Thyroid gland (tissue), 4 donors: ENCODE measurements around the gene GMPS. TPM values are rescaled to one million over a fixed set of nuclear protein-coding genes. Genes with fewer than 3 reads are reported as not detected.
"Not testable (repeated sequence)": the region's sequence is repeated elsewhere in the genome, so short reads cannot be mapped to it uniquely, and the experiment has no call there.

Source experiments
- DNase-seq, 2 donors: peaks; one replicate each; pipeline ENCODE4 v3.0.0-alpha.2; 2019
- H3K27ac ChIP-seq, 3 donors: fragments of 200-600 bp; sonication (generic); 1 replicate in 2 of 3; 2 replicates in 1 of 3; pipeline ENCODE4 v1.5.1; 2016 to 2019; ENCODE audit warnings: mild to moderate bottlenecking in 1 of 3, moderate library complexity in 1 of 3
- H3K27me3 ChIP-seq: fragments of 200-600 bp; sonication (generic); one replicate; pipeline ENCODE4 v1.5.1; 2019
- H3K36me3 ChIP-seq, 2 donors: fragments of 200-600 bp; sonication (generic); one replicate each; pipeline ENCODE4 v1.5.1; 2016 to 2019
- H3K4me1 ChIP-seq, 2 donors: fragments of 200-600 bp; sonication (generic); one replicate each; pipeline ENCODE4 v1.5.1; 2017 to 2019
- H3K4me3 ChIP-seq, 3 donors: fragments of 200-600 bp; sonication (generic); replicated peaks in 1 of 3; 1 replicate in 2 of 3; 2 replicates in 1 of 3; pipeline ENCODE4 v1.5.1; 2016; ENCODE audit warnings: mild to moderate bottlenecking in 1 of 3
- H3K9me3 ChIP-seq: fragments of 200-600 bp; sonication (generic); one replicate; pipeline ENCODE4 v1.5.1; 2017
- CTCF ChIP-seq, 6 experiments: fragments of 200-600 bp in 3 of 6; fragments of 450-650 bp in 3 of 6; sonication (generic) in 3 of 6; IDR thresholded peaks; one replicate each; pipeline ENCODE4 v1.5.1; 2016 to 2019; ENCODE audit warnings: antibody characterized with exemption in 6 of 6, mild to moderate bottlenecking in 2 of 6, inconsistent platforms in 1 of 6, moderate library complexity in 1 of 6
- POLR2A ChIP-seq, 2 donors: fragments of 450-650 bp; IDR thresholded peaks; one replicate each; pipeline ENCODE4 v1.6.1; 2017; ENCODE audit warnings: antibody characterized with exemption in 2 of 2, mild to moderate bottlenecking in 2 of 2, moderate library complexity in 1 of 2
- WGBS, 2 donors: methylation state at CpG; one replicate each; pipeline ENCODE4 v1.1.5; 2017; 5-methylcytosine and 5-hydroxymethylcytosine counted together
- intact Hi-C: fragments of 100-400 bp; cut with DNase I; formaldehyde crosslinking; loops from one replicate; pipeline ENCODE4 v1.15.1; 2023
- total RNA-seq, 4 donors: library from RNA; depleted of rRNA; stranded (reverse); fragments of >200 nt; gene quantifications; one replicate each; pipeline ENCODE4 v1.2.3, GENCODE V29; 2016

The GMPS gene
- total RNA-seq, 4 donors from 2014 or later = 31.5 to 40.5 (median 37.1) TPM

- Histone ChIP-seq H3K4me1 (peaks cover 45 to 59% of the 10 kb centered on the region in 2 donors), H3K9me3 (no peaks in the 10 kb centered on the region), H3K36me3 (no peaks in the 10 kb centered on the region), H3K27me3 (no peaks in the 10 kb centered on the region), H3K27ac (no peak overlapping the region), H3K4me3 (no peak overlapping the region)
- TF ChIP-seq CTCF (IDR thresholded peaks at IDR 0.05) (no peak), POLR2A (IDR thresholded peaks at IDR 0.05) (no peak)
- DNase-seq = no peak
- intact Hi-C loops = no loop called here
- 95 to 98% methylated on average over 3 of the region's 3 CpGs for WGBS, 2 donors
Observed at GRCh38 chr3:155847993-155848392, 22.5 kb upstream of the GMPS start.

- H3K36me3 ChIP-seq, H3K4me3 ChIP-seq, intact Hi-C loops, H3K27me3 ChIP-seq, H3K27ac ChIP-seq, H3K9me3 ChIP-seq, DNase-seq: not testable (repeated sequence)
- H3K4me1 ChIP-seq = peaks cover 50 to 59% of the 10 kb centered on the region in 2 donors
- 84 to 86% methylated on average over 3 of the region's 3 CpGs for whole genome bisulfite sequencing, 2 donors
Observed at GRCh38 chr3:155849404-155849803, 21.0 kb upstream of the GMPS start.

GRCh38 chr3:155852341-155852740 is 18.1 kb upstream of the GMPS start:
- peaks cover 45 to 50% of the 10 kb centered on the region in 2 donors for H3K4me1 ChIP-seq

GRCh38 chr3:155853214-155854140 is 17.0 kb upstream of the GMPS start:
- TF ChIP-seq CTCF (IDR thresholded peaks at IDR 0.05) (peak in 3 of 6 experiments; percentile 7 to 25 (median 10)), POLR2A (IDR thresholded peaks at IDR 0.05) (no peak)
- Histone ChIP-seq H3K4me1 (peaks cover 42 to 47% of the 10 kb centered on the region in 2 donors), H3K27me3 (no peaks in the 10 kb centered on the region), H3K36me3 (no peaks in the 10 kb centered on the region), H3K27ac (peak overlapping the region; percentile 39 to 83 (median 78)), H3K9me3 (no peaks in the 10 kb centered on the region), H3K4me3 (peak overlapping the region; percentile 73 to 86 (median 80))
- intact Hi-C loops = loop anchor here (10.0 kb wide), 1 partner anchor 109 kb away; the partner anchor contains the start of gene PLCH1
- DNase-seq = peak in 1 of 2 donors; percentile 32
- 2 to 3% methylated on average over 31 to 45 of the region's 45 CpGs for WGBS, 2 donors

More at GRCh38 chr3:155852341-155852740, 18.1 kb upstream of the GMPS start:
- intact Hi-C loops = loop anchor here (10.0 kb wide), 1 partner anchor 108 kb away; the partner anchor contains the start of gene PLCH1
- 33 to 39% methylated on average over 2 of the region's 2 CpGs for WGBS, 2 donors
- no peak overlapping the region for H3K27ac ChIP-seq
- peak overlapping the region; percentile 73 to 86 (median 80) for H3K4me3 ChIP-seq
- TF ChIP-seq CTCF (IDR thresholded peaks at IDR 0.05) = no peak
- no peak for TF ChIP-seq POLR2A (IDR thresholded peaks at IDR 0.05)
- no peak for DNase-seq
- no peaks in the 10 kb centered on the region for H3K27me3 ChIP-seq
- no peaks in the 10 kb centered on the region for H3K9me3 ChIP-seq
- no peaks in the 10 kb centered on the region for H3K36me3 ChIP-seq

GRCh38 chr3:155854141-155854940 is 16.1 kb upstream of the GMPS start, which contains the start of gene SLC33A1:
TSS of gene SLC33A1 (minus strand) at chr3:155854427. CDS start at chr3:155853997, 430 bp downstream.
- Histone ChIP-seq H3K27me3 (no peaks in the 10 kb centered on the region), H3K36me3 (no peaks in the 10 kb centered on the region), H3K27ac (peak within 1 kb of the TSS; percentile 83 to 91 (median 91)), H3K4me1 (peaks cover 34 to 39% of the 10 kb centered on the region in 2 donors), H3K4me3 (peak within 1 kb of the TSS; percentile 73 to 86 (median 80)), H3K9me3 (no peaks in the 10 kb centered on the region)
- intact Hi-C loops = loop anchor here (10.0 kb wide), 1 partner anchor 110 kb away; the partner anchor contains the start of gene PLCH1
- 1 to 2% methylated on average over 20 to 21 of the region's 50 CpGs for WGBS, 2 donors
- peak; percentile 99 to 100 for DNase-seq
- TF ChIP-seq POLR2A (IDR thresholded peaks at IDR 0.05) (peak in 1 of 2 donors; percentile 85), CTCF (IDR thresholded peaks at IDR 0.05) (peak in 2 of 6 experiments; percentile 5 to 24)
